ENCODE data around the gene HNF4A.

HNF4A gene

DNA sequence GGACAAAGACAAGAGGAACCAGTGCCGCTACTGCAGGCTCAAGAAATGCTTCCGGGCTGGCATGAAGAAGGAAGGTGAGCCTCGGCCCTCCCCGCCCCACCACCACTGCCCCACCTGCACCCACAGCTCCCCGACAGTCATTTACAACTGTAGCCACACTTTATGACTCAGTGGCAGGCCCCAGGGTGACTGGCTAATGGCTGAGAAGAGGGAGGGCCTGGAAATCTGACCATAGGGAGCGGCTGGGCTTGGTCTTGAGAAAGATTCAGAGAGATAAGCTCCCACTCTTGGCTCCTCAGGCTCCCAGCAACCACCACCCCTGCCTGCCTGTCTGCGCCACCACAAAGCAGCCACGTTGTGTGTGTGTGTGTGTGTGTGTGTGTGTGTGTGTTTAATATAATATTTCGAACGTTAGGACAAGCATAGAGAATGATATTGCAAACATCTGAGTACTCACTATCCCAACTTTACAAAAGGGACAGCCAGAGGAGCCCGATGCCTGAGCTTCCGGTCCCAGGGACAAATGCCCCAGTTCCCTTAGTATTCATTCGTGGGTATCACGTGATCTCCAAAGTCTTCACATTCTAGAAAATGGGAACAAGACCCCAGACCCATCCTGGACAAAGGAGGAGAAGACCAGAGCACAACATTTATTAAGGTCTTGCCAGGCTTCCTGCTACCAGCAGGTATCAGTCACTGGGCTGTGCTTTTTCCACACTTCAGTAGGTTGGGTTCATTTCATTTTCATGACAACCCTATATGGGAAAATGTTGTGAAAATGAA is 52.1 kb downstream of the HNF4A start:
- no peak for DNase-seq

DNA sequence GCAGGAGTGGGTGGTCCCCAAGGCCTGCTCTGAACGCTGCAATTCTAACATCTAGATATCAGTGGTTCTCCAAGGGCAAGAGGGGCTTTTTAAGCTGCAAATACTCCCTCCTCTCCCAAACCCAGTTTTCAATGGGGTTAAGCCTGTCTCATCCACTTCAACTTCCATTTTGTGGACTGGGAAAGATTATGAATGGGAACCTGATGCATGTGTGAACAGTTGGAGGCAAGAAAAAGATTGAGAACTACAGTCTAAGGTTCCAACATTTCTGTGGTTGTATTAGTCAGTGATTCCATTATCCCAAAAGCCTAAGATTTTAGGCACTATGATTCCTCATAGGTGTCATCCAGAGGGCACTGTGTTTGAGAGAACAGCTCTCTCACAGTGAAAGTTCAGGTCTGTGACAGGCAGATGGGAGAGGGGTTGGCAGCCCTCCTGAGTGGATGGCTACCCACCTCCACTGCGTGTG is 53.7 kb downstream of the HNF4A start:
- DNase-seq = no peak

DNA sequence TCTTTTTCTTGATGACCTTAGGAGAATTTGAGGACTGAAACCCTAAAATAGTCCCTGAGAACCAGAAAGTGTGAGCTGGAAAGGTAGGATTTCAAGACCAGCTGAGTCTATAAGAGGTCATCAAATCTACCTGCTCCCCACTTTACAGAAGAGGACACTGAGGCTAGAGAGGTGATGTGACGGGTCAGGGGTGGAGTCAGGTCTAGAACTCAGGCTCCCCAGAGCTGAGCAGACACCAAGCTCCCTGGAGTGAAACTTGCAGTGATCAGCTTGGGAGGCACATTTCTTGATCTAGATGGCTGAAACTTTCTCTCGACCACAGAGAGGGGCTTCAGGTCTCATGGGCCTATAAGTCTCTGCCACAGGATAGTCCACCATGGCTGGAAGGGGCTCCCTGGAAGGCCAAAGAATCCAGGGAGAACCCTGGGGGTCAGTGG is 55.1 kb downstream of the HNF4A start:
- DNase-seq = no peak

DNA sequence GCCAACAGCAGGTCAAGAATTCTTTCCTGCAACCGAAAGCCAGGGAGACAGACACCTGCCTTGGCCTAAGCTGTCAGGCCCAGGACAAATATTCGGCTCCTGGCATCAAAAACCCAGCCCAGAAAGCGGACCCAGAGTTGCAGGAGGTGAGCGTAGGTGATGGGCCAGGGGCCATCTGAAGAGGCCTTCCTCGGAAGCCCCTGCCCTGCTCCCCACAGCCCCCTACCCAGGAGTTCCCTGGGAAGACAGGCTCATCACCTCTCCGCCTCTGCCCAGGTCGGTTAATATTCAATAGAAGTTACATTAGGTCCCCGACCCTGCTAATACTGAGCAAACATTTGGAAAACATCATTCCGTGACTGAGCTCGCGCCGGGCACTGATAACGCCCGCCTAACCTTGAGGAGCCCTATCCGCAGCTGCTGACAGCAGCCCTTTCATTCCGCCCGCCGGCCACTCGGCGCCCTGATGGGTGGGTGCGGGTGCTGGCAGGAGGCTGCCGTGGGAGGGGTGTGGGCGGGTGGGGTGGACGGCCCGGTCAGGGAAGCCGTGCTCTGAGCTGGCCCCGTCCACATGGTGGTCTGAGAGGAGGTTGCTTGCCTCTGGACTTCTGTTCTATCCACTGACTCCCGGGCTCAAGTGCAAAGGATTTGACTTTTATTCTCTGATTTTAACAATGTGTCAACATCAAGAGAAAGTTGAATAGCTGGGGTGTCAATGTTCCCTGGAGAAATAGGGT is 55.7 kb downstream of the HNF4A start:
- DNase-seq = no peak

DNA sequence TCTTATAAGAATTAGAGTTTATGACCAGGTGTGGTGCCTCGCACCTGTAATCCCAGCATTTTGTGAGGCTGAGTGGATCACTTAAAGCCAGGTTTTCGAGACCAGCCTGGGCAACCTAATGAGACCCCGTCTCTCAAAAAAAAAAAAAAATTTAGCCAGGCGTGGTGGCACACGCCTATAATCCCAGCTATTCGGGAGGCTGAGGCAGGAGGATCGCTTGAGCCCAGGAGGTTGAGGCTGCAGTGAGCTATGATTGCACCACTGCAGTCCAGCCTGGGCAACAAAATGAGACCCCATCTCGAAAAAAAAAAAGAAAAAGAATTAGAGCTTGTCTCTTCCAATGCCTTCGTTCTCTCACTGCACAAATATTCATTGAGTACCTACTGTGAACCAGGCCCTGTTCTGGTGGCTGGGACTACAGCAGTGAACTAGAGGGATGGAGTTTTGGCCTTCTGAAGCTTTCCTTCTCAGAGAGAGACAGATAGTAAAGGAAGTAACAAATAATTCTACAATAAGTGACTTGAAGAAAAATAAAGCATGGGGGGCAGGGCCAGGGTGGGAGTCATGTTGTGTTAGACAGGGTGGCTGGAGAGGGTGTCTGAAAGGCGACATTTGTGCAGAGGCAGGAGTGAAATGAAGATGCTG is 56.4 kb downstream of the HNF4A start:
- no peak for DNase-seq

DNA sequence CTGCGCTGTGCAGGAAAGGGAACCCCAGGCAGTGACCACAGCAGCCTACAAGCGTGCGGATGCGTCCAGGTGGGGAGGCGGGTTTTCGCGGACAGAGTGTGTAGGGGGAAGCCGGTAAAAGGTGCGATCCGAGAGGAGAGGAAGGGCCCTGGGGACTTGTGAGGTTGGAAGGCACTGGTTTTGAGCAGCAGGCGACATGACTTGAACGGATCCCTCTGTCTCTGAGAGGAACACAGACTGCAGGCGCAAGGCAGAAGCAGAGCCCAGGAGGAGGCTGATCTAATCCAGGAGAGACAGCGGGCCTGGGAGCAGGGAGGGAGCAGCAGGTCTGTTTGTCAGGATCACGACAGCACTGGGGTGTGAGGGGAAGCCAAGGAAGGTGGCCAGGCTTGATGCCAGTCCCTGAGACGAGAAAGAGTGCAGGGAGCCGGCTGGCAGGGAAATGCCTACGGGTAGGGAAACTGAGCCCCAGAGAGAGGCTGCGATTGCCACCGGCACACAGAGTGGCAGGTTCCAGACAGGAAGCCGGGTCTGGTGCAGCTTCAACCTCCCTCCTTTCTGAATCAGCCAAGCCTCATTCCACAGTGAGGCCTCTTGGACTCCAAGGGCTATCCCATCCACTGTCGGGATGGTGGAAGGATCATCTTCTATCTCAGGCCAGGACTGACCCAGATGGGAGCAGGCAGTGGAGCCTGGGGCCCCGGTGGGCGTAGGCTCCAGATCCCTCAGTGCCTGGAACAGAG is 57.1 kb downstream of the HNF4A start:
- DNase-seq = no peak

DNA sequence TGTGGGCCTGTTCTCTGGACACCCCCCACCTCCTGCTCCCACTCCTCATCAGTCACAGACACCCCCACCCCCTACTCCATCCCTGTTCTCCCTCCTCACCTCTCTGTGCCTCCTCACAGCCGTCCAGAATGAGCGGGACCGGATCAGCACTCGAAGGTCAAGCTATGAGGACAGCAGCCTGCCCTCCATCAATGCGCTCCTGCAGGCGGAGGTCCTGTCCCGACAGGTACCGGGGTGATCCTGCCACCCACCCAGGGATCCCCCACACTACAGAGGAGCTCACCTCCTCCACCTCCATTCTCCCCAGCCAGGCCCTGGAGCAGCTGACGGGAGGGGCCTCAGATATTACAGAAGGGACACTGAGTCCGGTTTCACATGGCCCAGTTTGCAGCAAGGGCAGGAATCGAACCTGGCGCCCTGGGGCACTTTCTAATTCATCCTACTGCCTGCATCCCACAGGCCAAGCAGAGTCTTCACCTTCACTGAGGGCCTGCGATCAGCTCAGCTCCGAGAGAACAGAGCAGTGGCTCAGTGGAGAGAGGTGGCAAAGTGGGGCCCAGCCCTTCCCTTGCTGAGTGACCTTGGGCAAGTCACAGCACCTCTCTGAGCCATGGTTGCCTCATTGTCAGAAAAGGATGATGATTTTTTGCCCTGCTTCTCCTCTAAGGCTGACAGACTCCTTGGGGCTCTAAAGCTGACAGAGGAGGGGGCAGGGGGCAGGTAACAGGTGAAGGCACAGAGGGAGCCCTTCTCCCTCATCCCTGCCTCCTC is 58.3 kb downstream of the HNF4A start:
- no peak for DNase-seq

DNA sequence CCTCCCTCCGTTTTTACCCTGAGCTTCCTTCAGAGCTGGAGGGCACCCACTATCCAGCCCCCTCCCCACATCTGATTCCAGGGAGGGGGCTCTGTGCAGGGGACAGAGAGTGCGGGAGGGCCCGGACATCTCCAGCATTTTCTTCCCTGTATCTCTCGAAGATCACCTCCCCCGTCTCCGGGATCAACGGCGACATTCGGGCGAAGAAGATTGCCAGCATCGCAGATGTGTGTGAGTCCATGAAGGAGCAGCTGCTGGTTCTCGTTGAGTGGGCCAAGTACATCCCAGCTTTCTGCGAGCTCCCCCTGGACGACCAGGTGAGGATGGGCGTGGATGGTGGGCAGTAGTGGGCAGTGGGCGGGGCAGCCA is 58.8 kb downstream of the HNF4A start:
- DNase-seq = no peak

DNA sequence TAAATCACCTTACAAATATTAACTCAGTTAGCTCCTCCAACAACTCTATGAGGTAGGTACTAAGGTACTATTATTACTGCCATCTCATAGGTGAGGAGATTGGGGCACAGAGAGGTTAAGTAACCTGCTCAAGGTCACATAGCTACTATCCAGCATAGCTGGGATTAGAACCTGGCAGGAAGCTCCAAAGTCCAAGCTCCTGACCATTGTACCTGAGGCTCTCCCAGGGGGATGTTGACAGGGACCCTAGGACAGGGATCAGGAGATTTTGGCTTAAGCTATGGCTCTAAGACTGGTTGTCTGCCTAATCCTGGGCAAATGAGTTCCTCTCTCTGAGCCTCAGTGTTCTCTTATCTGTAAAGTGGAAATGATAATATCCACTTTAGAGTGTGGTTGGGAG is 59.3 kb downstream of the HNF4A start:
- no peak for DNase-seq

DNA sequence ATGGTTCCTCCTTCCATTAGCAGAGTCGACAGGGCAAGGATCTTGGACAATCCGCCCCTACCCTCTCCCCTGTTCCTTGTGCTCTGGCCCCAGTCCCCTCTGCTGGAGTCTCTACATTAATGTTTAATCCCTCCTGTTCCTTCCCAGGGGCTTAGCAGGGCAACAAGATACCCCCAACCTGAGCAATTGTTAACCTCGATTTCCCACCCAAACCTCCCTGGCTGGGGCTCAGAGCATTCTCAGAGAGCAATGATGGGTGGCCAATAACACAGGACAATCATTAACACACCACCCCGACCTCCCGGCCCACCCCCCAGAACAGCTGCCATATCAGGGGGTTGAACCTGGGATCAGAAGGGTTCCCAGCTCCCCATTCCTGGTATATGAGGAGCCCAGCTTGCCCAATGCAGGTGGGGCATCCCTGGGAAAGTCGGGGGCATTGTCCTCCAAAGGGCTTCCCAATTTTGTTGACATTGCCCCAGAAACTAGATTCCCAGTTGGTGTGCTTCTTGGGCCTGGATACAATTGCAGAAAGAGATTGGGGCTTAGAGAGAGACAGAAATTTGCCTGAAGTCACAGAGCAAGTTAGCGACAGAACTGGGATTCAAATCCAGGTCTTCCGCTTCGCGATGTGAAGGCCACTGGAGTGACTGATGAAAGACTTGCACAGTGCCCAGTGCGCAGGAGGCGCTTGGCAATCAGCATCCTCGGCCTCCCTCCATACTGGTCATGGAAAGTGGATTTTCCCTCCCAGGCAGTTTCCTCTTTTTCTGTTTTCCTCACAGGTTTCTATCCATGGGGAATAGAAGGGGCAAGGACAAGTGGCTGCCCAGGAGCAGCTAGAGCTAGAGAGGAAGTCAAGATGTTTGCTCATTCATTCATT is 60.6 kb downstream of the HNF4A start:
- no peak for DNase-seq

DNA sequence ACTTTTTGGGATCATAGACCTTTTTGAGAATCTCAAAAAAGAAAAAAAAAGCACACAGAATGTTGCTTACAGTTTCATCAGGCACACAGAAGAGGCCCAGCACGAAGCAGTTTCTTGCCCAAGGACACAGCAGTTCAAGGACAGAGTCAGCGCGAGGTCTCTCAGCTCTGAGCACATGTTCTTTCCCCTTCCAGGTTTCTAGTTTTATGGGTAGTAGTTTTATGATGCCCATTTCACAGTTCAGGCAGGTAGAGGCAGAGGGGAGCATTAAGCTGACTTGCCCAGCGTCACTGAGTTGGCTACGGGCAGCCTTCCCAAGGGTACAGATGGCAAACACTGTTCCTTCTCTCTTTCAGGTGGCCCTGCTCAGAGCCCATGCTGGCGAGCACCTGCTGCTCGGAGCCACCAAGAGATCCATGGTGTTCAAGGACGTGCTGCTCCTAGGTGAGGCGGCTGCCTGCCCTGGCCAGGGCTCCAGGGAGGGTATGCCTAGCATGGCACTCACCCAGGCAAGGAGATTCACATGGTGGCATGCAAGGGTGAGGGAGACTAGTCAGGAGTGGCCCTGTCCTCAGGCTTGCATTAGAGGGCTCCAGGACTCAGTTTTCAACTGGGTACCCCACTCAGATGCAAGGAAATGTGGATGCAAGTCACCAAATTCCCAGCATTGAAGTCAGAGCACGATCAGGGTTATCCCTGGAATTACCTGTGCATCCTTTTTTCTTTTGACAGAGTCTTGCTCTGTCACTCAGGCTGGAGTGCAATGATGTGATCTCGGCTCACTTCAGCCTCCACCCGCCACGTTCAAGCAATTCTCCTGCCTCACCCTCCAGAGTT is 62.8 kb downstream of the HNF4A start:
- no peak for DNase-seq

DNA sequence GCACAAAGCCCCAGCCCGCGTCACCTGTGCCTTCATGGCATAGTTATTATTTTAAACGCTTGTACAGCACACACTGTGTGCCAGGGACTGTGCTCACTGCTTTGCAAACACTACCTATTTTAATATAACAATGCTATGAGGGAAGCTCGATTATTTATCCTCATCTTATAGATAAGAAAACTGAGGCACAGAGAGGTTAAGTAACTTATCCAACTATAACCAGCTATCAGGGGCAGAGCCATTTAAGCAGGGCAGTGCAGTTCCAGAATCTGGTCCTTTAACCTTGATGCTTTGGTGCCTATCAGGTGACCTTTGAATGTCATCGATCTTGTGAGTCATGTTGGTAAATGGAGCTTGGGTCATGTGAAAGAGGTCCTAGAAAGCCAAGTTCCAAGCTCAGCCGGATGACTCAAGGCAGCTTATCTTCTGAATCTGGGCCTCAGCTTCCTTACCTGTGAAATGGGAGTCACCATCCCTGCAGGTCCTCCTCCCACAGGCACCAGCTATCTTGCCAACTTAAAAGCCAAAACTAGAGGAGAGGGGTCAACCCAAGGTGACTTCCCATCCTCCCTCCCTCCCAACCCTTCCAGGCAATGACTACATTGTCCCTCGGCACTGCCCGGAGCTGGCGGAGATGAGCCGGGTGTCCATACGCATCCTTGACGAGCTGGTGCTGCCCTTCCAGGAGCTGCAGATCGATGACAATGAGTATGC is 63.8 kb downstream of the HNF4A start:
- DNase-seq = no peak

DNA sequence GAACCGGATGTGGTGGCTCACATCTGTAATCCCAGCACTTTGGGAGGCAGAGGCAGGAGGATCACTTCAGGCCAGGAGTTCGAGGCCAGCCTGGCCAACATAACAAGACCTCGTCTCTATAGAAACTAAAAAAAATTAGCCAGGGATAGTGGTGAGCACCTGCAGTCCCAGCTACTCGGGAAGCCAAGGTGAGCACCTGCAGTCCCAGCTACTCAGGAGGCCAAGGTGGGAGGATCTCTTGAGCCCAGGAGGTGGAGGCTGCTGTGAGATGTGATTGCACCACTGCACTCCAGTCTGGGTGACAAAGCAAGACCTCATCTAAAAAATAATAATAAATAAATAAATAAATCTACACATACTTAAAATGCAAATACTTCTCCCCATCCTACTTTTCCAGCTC is 65.0 kb downstream of the HNF4A start:
- DNase-seq = no peak

DNA sequence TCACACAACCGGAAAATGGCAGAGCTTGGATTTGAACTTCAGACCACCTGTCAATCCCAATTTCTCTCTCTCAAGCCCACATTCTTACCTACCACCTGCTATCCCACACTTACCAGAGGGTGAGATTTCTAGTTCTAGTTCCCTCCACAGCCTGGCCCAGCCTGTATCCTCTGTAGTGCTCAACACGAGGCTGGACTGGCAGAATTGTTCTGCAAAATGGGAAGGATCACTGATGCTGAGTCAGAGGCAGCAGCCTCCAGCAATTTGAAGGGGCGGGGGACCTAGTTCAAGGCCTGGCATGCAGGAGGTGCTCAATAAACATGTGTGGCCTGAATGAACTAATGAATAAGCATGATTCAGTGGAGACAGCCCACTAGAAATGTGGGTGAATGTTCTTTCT is 66.6 kb downstream of the HNF4A start:
- no peak for DNase-seq

DNA sequence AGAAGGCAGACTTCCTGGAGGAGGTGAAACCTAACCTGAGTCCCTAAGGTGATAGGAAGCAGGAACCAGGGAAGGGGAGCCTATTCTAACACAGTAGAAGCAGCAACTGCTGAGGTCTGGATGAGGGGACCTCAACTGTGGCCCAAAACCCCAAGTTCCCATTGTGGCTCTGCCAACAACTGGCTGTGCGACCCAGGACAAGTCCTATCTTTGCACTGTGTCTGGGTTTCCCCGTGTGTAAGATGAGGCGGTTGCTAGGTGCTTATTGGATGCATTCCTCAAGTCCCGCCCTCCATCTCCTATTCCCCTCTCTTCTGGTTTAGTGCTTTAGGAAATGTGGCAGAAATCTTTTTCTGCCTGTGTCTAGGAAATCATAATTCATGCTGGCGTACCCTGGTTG is 68.0 kb downstream of the HNF4A start:
- no peak for DNase-seq

DNA sequence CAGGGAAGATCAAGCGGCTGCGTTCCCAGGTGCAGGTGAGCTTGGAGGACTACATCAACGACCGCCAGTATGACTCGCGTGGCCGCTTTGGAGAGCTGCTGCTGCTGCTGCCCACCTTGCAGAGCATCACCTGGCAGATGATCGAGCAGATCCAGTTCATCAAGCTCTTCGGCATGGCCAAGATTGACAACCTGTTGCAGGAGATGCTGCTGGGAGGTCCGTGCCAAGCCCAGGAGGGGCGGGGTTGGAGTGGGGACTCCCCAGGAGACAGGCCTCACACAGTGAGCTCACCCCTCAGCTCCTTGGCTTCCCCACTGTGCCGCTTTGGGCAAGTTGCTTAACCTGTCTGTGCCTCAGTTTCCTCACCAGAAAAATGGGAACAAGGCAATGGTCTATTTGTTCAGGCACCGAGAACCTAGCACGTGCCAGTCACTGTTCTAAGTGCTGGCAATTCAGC is 68.6 kb downstream of the HNF4A start:
- no peak for DNase-seq

DNA sequence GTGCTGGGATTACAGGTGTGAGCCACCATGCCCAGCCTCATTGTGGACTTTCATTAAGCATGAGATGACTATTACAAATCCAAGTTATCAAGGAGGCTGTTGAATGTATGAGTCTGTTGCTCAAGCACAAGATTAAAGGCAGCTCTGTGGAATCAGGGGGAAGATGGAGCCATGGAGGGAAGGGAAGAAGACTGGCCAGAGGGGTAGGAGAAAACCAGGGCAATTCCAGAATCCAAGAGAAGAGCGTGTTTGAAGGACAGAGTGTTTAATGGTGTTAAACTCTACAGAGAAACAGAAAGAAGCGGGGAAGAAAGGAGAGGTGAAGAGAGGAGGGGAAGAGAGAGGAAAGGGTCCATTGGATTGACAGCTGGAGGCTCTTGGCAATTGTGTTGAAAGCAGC is 70.4 kb downstream of the HNF4A start:
- DNase-seq = no peak

DNA sequence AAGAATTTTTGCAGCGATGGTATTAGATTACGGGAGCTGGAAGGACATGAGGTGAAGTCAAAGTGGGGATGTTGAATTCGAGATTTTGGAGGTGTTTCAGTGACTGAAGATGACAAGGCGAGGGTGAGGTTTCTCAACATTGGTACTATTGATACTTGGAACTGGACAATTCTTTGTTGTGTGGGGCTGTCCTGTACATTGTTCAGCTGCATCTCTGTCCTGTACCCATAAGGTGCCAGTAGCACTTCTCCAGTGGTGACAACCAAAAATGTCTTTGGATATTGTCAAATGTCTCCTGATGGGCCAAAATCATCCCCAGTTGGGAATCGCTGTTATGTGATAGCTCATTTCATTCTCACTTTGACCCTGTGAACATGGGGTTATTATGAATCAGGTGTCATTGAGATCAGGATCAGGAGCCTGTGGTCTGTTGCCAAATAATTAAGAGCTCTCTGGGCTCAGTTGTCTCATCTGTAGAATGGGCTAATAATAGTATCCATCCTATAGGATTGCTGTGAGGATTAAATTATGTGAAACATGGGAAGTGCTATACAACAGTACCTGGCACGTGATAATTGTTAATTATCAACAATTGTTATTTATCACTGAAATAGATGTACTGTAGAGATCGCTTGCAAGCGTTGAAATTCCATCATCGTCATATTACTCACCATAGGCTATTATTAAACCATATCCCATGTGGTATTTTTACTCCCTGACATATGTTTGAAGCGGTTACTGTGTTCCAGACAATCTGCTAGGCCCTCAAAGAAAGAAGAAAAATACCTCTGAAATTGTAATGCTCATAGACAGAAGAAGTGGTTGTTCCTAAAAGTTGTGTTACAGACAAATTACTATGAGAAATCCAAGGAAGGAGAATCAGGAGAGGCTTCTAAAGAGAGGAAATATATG is 71.6 kb downstream of the HNF4A start:
- no peak for DNase-seq

DNA sequence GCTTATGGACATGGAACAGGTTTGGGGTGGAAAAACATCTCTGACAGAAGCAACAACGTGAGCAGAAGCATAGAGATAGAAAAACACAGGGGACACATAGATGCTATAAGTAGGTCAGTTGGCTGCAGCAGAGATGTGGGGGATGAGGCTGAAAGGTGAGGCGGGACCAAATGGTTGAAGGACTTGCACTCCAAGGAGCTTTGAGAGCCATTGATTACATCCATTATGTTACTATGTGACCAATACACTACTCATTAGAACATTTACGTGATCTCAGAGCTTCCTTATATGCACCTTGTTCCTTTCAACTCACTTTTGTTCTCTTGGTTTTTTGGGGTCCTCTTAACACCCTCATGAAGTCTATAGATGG is 72.3 kb downstream of the HNF4A start:
- DNase-seq = no peak
